ENCODE results near the gene SERINC3.
"Not testable (repeated sequence)": the region's sequence is repeated elsewhere in the genome, so short reads cannot be mapped to it uniquely, and the experiment has no call there.

The SERINC3 gene

GRCh38 chr20:44521484-44522481, at the start of gene SERINC3:
Gene SERINC3 (minus strand): TSS chr20:44522070. CDS start chr20:44521951, 119 bp downstream.
- TF ChIP-seq ZFX (IDR thresholded peaks at IDR 0.05) (peak; percentile 80), CTCF (conservative IDR thresholded peaks at IDR 0.05) (peak; percentile 37; the same call in 1 of the 2 replicates)
- peak within 1 kb of the TSS; percentile 84 for H3K27ac ChIP-seq

- TF ChIP-seq ZFX (IDR thresholded peaks at IDR 0.05) (no peak), CTCF (conservative IDR thresholded peaks at IDR 0.05) (no peak)
- no peak overlapping the region for H3K27ac ChIP-seq
Observed at GRCh38 chr20:44571362-44571988, 49.6 kb upstream of the SERINC3 start.

DNA sequence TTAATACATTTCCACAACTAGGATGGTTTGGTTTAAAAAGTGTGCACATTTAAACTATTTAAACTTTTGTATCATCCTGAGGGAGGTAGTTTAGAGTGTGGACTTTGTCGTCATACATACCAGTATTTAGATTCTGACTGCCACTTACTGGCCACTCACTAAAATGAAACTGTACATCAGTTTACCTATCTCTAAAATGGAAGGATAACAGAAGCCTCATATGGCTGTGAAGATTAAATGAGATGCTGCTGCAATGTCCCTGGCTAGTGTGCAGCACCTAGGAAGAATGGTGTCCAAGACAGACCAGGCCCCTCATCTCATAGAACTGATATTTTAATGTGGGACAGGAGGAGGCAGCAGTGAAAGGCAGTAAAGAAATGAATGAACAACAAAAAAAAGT, 48.5 kb upstream of the SERINC3 start:
- TF ChIP-seq CTCF (conservative IDR thresholded peaks at IDR 0.05) (no peak), ZFX (IDR thresholded peaks at IDR 0.05) (no peak)
- no peak overlapping the region for H3K27ac ChIP-seq

DNA sequence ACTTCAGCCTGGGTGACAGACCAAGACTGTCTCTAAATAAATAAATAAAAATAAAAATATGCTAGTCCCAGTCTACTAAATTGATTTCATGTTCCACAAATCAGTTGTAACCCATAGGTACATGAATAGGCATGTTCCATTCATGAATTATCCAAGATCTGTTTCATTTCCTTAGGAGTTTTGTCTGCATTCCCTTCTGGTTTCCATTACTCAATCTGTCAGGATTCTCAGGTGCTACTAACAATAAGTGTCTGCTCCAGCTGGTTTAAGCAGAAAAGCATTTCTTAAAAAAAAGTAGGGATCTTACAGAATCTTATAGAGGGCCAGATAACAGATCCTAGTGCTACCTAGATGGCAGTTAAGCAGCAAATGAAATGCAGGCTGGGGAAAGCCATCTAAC, 44.9 kb upstream of the SERINC3 start:
- H3K27ac ChIP-seq, result no peak overlapping the region
- TF ChIP-seq CTCF (conservative IDR thresholded peaks at IDR 0.05), result no peak
- no peak for TF ChIP-seq ZFX (IDR thresholded peaks at IDR 0.05)

DNA sequence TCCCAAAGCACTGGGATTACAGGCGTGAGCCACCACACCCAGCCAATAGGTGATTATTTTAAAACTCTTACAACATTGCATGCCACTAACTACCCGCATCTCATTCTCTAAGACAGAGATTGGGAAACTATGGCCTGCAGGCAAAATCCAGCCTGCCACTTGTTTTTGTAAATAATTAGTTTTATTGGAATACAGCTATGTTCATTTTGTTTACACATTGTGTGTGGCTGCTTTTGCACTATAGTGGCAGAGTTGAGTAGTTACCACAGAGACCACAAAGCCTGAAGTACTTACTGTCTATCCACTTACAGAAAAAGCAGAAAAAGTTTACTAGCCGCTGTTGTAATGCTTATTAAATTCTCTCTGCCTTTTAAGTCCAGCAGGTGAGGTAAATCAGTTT, 44.1 kb upstream of the SERINC3 start:
- no peak overlapping the region for H3K27ac ChIP-seq
- TF ChIP-seq CTCF (conservative IDR thresholded peaks at IDR 0.05) (no peak), ZFX (IDR thresholded peaks at IDR 0.05) (no peak)

DNA sequence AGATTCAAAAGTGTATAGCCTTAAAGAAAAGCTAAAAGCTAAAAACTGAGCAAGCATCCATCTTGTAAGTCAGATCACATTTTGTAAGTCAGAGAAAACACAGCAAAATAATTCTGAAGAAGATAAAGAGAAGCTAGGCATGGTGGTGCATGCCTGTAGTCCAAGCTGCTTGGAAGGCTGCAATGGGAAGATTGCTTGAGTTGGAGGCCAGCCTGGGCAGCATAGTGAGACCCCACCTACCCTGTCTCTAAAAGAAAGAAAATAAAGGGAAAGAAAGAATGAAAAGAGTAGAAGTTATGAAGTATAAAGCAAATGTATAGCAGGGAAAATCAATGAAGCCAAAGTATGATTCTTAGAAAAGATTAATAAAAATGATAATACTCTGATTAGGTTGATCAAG, 40.0 kb upstream of the SERINC3 start:
- TF ChIP-seq CTCF (conservative IDR thresholded peaks at IDR 0.05) (no peak), ZFX (IDR thresholded peaks at IDR 0.05) (no peak)
- H3K27ac ChIP-seq, result no peak overlapping the region

DNA sequence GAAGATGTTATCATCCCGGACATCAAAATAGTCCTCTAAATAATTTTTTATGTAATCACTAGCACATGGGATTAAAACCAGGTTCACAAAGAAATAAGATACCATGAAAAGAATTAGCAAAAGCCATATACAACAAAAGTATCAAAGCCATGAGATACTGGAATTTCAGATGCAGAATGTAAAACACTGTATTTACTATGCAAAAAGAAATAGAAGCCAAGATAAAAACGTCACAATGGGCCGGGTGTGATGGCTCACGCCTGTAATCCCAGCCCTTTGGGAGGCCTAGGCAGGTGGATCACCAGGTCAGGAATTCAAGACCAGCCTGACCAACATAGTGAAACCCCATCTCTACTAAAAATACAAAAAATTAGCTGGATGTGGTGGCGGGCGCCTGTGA, 38.9 kb upstream of the SERINC3 start:
- H3K27ac ChIP-seq, result not testable (repeated sequence)
